Keratinocyte (primary cell): ENCODE data around the gene ANKUB1.

Experiments used
- CTCF ChIP-seq, 3 experiments: IDR thresholded peaks in 1 of 3; conservative IDR thresholded peaks in 1 of 3; optimal IDR thresholded peaks in 1 of 3; 2 replicates in 2 of 3; 3 replicates in 1 of 3; pipeline versions ENCODE3 to v1.5.1; 2011; ENCODE audit warnings: low read length in 3 of 3, mild to moderate bottlenecking in 3 of 3, moderate library complexity in 2 of 3, control low read depth in 1 of 3, inconsistent platforms in 1 of 3; ENCODE audit not compliant: insufficient read depth in 2 of 3; ENCODE audit errors: extremely low read depth in 1 of 3
- EZH2 ChIP-seq: IDR thresholded peaks from one replicate; pipeline ENCODE4 v1.6.1; 2012; ENCODE audit warnings: inconsistent platforms, mild to moderate bottlenecking, low read length, moderate library complexity

- TF ChIP-seq CTCF (optimal IDR thresholded peaks at IDR 0.05 in 1 of 3, IDR thresholded peaks at IDR 0.05 in 1 of 3, conservative IDR thresholded peaks at IDR 0.05 in 1 of 3; ENCODE audit: extremely low read depth in 1 of 3, insufficient read depth in 2 of 3, low read length in 3 of 3) (no peak), EZH2 (no peak)
These were observed 77.1 kb downstream of the ANKUB1 start for GRCh38 chr3:149715247-149715646.
